GM10847 (cell line): ENCODE measurements around the gene COX19.

Source experiments
- POLR2A ChIP-seq: IDR thresholded peaks from 2 replicates; pipeline ENCODE4 v1.6.1; 2011; ENCODE audit not compliant: insufficient read length; ENCODE audit errors: extremely low read depth

COX19 gene

DNA sequence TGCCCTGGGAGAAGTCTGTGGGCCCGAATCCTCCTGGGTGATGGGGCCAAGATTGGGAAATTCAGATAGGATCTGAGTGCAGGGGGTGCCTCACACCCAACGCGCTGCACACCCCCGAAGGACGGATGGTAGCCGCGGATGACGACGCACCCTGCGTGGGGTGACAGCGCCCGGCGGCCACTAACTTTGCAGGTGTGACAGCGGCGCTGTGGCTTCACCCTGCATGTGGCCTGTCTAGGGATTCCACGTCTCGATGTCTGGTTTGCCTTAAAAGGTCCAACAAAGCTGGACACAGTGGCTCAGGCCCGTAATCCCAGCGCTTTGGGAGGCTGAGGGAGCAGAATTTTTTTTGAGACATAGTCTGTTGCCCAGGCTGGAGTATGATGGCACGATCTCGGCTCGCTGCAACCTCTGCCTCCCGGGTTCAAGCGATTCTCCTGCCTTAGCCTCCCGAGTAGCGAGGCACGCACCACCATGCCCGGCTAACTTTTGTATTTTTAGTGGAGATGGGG, 39.4 kb downstream of the COX19 start:
- TF ChIP-seq POLR2A = no peak

DNA sequence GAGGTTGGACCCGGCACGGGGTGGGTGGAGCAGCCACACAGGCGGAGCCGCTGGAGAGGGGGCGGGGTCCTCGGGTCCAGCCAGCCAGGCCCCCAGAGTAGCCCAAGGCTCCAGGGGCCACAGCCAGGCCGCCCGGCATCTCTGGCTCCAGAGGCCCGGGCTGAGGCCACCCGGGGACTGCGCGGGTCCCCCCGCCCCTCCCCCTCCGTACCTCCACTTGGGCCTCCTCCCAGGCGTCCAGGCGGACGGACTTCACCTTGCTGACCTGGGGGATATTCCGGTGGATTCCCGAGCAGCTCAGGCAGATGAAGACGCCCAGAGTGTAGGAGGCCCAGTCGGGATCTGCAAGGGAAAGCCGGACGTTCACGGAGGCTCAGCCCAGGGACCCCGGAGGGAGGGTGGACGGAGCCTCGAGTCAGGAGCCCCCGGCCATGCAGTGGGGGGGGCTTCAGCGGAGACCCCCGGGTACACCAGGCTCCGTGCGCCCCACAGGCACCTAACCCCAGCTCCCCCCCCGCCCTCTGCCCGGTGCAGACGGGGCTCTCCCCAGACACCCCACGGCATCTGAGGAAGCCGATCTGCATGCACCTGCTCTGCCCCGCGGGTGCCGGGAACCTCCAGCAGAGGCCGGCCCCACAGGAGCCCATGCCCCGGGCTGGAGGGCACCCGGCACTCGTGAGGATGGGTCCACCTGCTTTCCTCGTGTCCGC, 40.0 kb downstream of the COX19 start:
- TF ChIP-seq POLR2A = no peak

DNA sequence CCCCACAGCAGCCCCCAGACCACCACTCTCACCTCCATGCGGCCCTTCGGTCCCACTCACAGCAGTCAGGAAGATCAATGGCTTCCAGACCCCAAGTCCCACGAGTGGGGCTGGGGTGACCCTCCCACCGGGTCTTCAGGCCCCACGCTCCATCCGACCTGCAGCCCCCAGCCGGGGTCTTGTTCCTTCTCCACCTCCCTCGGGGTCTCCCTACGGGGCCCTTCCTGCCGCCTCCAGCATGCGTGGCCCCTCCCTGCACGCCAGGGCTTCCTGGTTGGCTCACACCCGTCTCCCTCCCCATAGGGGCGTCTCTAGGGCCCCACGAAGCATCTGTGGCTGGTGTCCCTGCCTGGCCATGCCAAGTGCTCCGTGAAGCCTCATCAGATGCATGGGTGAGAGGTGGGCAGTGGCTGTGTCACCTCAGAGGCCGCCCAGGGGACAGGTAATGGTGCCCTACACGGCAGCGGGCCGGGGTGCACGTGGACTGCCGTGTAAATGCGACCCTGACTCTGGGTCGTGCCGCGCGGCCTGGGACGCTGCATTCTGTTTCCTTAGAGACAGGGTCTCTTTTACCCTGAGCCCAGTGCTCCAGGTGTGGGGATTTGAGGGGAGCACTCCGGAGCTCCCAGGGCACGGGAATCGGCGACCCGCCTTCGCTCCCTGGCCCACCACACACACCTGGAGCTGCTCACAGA, 40.7 kb downstream of the COX19 start:
- TF ChIP-seq POLR2A = no peak

DNA sequence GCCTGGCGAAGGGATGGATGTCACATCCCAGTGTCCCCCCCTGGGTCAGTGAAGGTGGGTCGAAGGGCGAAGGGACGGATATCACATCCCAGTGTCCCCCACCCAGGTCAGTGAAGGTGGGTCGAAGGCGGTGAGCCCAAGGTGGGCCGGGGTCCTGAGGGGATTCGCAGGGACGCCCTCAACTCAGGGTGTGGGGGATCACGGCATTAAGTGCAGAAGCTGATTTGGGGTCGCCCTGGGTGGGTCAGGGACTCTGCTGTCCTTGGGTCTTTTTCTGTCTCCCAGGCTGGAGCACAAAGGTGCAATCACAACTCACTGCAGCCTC, 42.7 kb downstream of the COX19 start:
- TF ChIP-seq POLR2A = no peak

DNA sequence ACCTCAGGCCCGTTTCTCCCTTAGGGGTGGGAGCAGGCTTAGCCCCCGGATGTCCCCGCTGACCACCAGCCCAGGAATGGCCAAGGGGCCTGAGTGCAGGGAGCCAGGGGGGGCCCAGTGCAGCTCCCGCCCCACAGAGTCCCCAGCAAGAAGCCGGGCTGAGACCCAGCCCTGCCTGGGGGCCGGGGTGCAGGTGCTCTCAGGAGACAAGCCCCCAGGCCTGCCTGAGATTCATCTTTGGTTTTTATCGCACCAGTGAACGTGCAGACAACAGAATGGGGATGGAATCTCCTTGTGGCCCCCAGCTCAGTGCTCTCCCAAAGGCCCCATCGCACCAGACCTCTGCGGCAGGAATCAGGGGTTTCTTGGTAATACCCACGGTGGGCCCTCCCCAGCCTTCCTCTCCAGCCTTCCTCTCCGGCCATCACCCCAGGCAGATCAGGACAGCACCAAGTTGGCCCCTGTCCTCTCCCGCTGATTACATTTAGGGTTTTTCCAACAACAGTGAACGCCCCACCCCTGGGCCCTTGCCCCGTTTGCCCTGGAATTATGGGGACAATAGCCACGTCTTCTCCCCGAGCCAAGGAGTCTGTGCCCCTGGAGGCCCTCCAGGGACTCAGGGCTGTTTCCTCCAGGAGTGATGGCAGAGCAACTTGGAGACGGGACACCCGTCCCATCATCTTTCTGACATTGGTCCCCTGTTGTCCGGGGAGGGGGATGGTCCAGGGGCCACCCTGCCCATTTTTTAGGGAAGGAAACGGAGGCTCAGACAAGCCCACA, 43.3 kb downstream of the COX19 start:
- TF ChIP-seq POLR2A = no peak

DNA sequence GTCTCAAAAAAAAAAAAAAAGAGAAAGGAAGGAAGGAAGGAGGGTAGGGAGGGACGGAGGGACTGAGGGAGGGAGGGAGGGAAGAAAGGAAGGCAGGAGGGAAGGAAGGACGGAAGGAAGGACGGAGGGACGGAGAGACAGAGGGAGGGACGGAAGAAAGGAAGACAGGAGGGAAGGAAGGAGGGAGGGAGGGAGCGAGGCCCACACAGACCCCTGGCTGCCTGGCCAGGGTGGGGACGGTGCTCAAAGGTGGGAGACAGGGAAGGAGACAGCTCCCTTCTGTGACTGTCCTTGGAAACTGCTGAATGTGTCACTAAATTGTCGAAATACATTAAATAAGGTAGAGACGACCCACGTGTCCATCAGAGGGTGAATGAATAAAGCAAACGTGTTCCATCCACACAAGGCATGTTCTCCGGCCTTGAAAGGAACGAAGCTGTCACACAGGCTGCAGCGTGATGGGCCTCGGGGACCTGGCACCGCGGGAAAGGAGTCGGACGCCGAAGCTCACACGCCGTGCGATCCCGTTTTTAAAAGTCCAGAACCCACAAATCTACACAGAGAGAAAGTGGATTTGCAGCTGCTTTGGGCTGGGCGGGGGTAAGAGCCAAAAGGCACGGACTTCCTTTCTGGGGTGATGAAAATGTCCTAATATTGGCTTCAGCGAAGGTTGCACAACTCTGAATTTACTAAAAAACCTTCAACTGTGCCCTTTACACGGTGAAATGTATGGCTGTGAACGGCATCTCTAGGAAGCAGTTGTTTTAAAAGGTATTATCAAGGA, 44.2 kb downstream of the COX19 start:
- TF ChIP-seq POLR2A = no peak

DNA sequence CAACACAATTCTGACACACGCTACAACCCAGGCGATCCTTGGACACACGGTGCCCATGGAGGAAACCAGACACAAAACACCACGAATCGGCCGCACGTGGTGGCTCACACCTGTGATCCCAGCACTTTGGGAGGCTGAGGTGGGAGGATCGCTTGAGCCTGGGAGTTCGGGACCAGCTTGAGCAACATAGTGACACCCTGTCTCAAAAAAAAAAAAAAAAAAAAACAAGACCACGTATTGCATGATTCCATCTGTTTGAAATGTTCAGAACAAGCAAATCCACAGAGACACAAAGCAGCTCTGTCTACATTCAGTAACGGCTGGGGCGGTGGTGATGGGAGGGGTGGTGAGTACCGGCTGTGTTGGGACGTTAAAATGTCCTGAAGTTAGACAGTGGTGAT, 46.0 kb downstream of the COX19 start:
- no peak for TF ChIP-seq POLR2A

DNA sequence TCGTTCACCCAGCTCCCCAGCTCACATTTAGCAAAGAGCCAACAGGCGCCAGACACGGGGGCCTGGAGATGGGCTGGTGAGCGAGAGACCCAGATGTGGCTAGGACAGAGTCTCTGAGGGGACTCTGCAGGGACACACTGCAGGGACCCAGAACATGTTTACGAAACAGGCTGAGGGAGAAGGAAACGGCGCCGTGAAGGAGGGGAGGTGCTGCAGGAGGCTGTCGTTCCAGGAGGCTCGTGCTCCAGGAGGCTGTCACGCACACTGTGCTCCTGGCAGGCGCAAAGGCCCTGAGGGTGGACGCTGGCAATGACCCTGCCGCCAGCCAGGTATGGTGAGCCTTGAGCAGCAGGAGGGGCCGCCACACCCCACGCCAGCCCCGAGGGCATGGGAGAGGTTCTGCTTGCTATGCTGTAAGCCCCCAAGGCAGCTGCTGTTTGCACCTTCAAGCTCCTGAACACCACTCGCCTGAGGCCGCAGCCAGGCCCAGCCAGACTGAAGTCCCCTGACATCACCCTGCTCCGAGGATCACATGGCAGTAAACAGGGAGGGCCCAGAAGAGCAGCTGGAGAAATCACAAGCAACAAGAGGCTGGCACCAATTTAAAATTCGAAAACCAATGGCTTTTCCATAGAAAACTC, 48.2 kb downstream of the COX19 start:
- no peak for TF ChIP-seq POLR2A

DNA sequence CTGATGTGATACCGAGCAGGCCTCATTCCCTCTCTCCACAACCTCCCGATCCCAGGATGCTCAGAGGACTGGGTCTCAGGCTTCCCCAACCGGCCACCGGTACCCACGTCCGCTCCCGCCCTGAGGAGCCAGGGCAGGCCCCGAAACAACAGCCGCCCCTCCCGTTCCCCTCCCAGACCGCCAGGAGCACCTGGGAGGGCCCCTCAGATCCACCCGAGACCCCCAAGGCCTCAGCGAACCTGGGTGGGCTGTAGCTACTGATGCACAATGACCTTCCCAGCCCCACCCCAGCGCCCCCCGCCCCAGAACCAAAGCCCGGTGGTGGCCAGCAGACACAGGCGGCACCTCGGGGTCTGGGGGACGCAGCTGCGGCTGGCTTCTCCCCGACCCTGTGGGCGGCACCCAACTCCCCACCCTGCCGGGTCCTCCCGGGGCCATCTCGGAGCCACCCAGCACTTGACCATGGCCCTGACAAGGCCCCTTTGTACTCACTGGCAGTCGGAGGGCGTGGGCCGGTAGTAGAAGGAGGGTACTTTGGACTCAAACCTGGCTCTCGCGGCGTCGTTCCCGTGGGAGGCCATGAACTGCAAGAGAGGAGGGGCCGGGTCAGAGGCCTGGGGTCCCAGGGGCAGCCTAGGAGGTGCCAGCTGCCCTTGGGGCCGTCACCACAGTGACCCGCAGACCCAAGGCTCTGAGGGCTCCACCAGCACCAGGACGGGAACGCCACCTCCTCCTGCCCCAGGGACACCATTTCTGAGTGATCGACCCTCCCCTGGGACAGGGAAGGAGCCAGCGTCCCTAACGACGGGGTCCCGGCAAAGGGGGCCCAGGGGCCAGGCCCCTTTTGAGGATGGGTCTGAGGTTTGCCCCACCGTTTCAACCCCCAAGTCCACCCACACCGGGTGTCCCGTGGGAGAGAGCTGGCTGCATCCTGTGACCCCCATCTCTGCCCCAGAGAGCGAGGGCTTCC, 49.0 kb downstream of the COX19 start:
- TF ChIP-seq POLR2A = no peak

DNA sequence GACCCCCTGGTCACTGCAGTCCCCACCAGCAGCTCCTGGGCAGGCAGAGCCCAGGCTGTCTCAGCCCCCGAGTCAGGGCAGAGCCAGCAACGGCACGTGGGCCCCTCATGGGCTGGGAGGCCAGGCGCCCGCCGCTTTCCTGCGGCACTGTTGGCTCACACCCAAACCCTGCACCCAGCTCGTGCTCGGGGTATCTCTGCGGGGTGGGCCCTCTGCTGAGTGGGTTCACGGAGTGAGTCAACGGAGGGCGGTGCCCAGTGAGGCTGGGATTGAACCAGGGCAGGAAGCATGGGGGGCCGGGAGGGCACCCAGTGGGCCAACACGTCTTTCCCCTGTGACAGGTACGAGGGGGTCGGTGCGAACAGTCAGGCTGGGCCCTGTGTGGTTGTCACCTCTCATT, 49.7 kb downstream of the COX19 start:
- TF ChIP-seq POLR2A = no peak

DNA sequence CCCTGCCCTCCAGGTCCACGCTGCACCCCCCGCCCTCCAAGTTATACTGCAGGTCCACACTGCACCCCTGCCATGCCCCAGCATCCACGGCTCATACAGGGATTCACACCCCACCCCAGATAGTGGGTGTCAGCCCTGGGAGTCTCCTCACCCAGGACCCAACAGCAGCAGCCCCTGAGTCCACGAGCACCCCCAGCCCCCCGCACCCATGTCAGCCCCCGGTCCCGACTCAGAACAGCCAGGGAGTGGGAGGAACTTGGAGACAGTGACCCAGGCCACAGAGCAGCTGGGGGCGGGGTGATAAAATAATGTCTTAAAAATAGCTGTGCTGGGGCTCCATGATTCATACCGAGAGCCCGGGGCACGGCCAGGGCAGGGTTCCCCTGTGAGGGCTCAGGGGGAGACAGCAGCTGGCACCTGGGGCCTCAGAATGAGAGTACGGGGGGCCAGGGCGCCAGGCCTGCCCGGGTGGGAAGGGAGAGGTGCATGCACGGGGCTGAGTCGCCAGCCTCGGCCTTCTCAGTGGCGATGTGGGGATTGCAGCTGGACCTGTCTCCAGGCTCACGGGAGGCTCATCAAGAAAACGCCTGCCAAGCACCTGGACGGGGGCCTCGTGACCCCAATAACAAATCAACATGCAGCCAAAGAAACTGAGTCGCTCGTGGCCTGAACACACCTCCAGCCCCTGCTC, 50.7 kb downstream of the COX19 start:
- TF ChIP-seq POLR2A = no peak

DNA sequence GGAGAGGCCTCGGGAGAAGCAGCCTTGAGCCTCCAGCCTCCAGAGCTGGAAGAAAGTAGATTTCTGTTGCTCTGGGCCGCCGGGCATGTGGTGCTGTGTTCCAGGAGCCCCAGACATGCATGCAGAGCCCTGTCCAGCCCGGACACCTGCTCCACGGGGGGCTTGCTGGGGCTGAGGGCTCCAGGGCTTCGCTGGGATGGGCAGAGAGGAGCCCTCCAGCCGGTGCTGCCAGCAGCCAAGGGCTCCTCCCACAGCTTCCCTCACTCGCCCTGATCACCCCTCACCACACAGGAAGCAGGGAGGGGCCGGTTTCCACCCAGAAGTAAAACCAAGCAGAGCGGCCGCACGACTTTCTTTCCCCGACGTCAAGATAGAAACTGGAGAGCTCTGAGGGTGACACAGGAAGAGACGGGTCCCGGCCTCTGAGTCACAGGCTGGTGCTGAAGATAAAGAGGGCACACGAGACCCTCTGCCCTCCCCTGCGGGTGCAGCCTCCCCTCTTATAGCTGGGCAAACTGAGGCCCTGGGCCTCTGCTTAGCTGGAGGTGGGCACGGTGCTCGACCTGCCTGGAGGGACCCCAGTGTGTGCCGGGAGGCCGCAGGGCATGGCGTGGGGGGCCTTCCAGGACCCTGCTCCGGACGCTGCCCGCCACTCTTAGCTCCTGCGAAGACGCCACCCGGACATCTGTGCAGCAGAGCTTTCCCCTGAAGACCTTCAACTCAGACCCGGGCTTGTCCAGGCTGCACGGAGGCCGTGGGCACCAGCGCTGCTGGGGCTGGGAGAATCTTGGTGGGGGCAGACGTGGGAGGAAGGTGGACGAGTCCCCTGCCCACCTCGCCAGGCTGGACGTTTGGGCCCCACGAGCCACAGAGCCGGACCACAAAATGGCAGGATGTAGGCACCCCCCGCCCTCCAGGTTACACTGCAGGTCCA, 52.0 kb downstream of the COX19 start:
- TF ChIP-seq POLR2A = peak; percentile 47
